Smooth muscle cell (in vitro differentiated cells): Measurements from ENCODE around the gene MTNR1A. TPM values are rescaled to one million over a fixed set of nuclear protein-coding genes. Genes with fewer than 3 reads are reported as not detected.
"Not testable (repeated sequence)": the region's sequence is repeated elsewhere in the genome, so short reads cannot be mapped to it uniquely, and the experiment has no call there.

Experiments
- DNase-seq: peaks from one replicate; lab custom pipeline; 2025; ENCODE audit not compliant: unreplicated experiment; lab: John Stamatoyannopoulos, UW
- H2AFZ ChIP-seq: fragments of 200-600 bp; sonication (generic); 2 replicates; pipeline ENCODE4 v1.6.0; 2016; ENCODE audit warnings: antibody characterized with exemption, low read depth, mild to moderate bottlenecking
- H3F3A ChIP-seq: fragments of 200-600 bp; sonication (generic); 2 replicates; pipeline ENCODE4 v1.6.0; 2017; ENCODE audit warnings: antibody characterized with exemption, low read depth
- H3K27ac ChIP-seq: fragments of 200-600 bp; sonication (generic); 2 replicates; pipeline ENCODE4 v1.5.1; 2016; ENCODE audit warnings: low read depth, mild to moderate bottlenecking
- H3K27me3 ChIP-seq: fragments of 200-600 bp; sonication (generic); 2 replicates; pipeline ENCODE4 v1.6.1; 2016; ENCODE audit warnings: low read depth, mild to moderate bottlenecking
- H3K36me3 ChIP-seq: fragments of 200-600 bp; sonication (generic); 2 replicates; pipeline ENCODE4 v1.5.1; 2016; ENCODE audit warnings: low read depth
- H3K4me1 ChIP-seq: fragments of 200-600 bp; sonication (generic); 2 replicates; pipeline ENCODE4 v1.5.1; 2016; ENCODE audit warnings: low read depth
- H3K4me2 ChIP-seq: fragments of 200-600 bp; sonication (generic); 2 replicates; pipeline ENCODE4 v1.6.0; 2016; ENCODE audit warnings: mild to moderate bottlenecking
- H3K4me3 ChIP-seq: fragments of 200-600 bp; sonication (generic); 2 replicates; pipeline ENCODE4 v1.5.1; 2016; ENCODE audit warnings: mild to moderate bottlenecking
- H3K79me2 ChIP-seq: fragments of 200-600 bp; sonication (generic); 2 replicates; pipeline ENCODE4 v1.6.0; 2016; ENCODE audit warnings: low read depth, mild to moderate bottlenecking
- H3K9ac ChIP-seq: fragments of 200-600 bp; sonication (generic); 2 replicates; pipeline ENCODE4 v1.6.0; 2016; ENCODE audit warnings: low read depth
- H3K9me3 ChIP-seq: fragments of 200-600 bp; sonication (generic); replicated peaks from 2 replicates; pipeline ENCODE4 v1.5.1; 2016; ENCODE audit warnings: low read depth
- H4K20me1 ChIP-seq: fragments of 200-600 bp; sonication (generic); 2 replicates; pipeline ENCODE4 v1.6.0; 2016; ENCODE audit warnings: low read depth
- CTCF ChIP-seq: fragments of 200-600 bp; sonication (generic); IDR thresholded peaks from 2 replicates; pipeline ENCODE4 v1.5.1; 2017; ENCODE audit warnings: borderline replicate concordance, mild to moderate bottlenecking, antibody characterized with exemption; ENCODE audit not compliant: insufficient read depth, poor library complexity, severe bottlenecking
- WGBS: methylation state at CpG from one replicate; pipeline ENCODE4 v1.1.7; 2016; ENCODE audit warnings: low lambda C conversion rate; 5-methylcytosine and 5-hydroxymethylcytosine counted together
- polyA plus RNA-seq: library from polyadenylated mRNA; unstranded; fragments of >200 nt; fragmentation: Nextera tagmentation; extraction: Ambion mirVana; gene quantifications from 2 replicates; pipeline ENCODE4 v1.2.1, GENCODE V29; 2016
- total RNA-seq: library from RNA; depleted of rRNA; stranded (reverse); fragments of >200 nt; gene quantifications from 2 replicates; pipeline ENCODE4 v1.2.3, GENCODE V29; 2014

Gene MTNR1A
- total and polyA plus RNA-seq, 2 experiments from 2014 or later: not detected

GRCh38 chr4:186541801-186542200 is 13.6 kb downstream of the MTNR1A start:
- Histone ChIP-seq H2AFZ (no peak overlapping the region), H3F3A (no peaks in the 10 kb centered on the region), H3K27ac (no peak overlapping the region), H3K4me2 (no peak overlapping the region), H3K9ac (no peak overlapping the region), H3K36me3 (no peaks in the 10 kb centered on the region), H3K4me1 (no peaks in the 10 kb centered on the region), H4K20me1 (no peaks in the 10 kb centered on the region), H3K9me3 (no peaks in the 10 kb centered on the region), H3K4me3 (no peak overlapping the region), H3K27me3 (no peaks in the 10 kb centered on the region), H3K79me2 (no peaks in the 10 kb centered on the region)
- 89% methylated on average over 4 of the region's 4 CpGs for WGBS
- DNase-seq: no peak
- TF ChIP-seq CTCF: no peak

- WGBS: 86% methylated on average over 19 of the region's 19 CpGs
- no peak for DNase-seq
- no peak overlapping the region for H3K27ac ChIP-seq
- H3K4me2 ChIP-seq: no peak overlapping the region
- H3F3A ChIP-seq: no peaks in the 10 kb centered on the region
- no peak for TF ChIP-seq CTCF
- no peaks in the 10 kb centered on the region for H3K79me2 ChIP-seq
- H4K20me1 ChIP-seq: no peaks in the 10 kb centered on the region
- H2AFZ ChIP-seq: no peak overlapping the region
- no peaks in the 10 kb centered on the region for H3K27me3 ChIP-seq
- H3K4me3 ChIP-seq: no peak overlapping the region
- H3K9ac ChIP-seq: no peak overlapping the region
- H3K36me3 ChIP-seq: no peaks in the 10 kb centered on the region
- H3K9me3 ChIP-seq: no peaks in the 10 kb centered on the region
- H3K4me1 ChIP-seq: no peaks in the 10 kb centered on the region
Measured at GRCh38 chr4:186537843-186538521, 17.4 kb downstream of the MTNR1A start.

GRCh38 chr4:186536285-186536684 is 19.1 kb downstream of the MTNR1A start:
- no peaks in the 10 kb centered on the region for H3K9me3 ChIP-seq
- no peaks in the 10 kb centered on the region for H3F3A ChIP-seq
- H3K36me3 ChIP-seq: no peaks in the 10 kb centered on the region
- 87% methylated on average over 9 of the region's 10 CpGs for WGBS
- no peak overlapping the region for H2AFZ ChIP-seq
- H3K9ac ChIP-seq: no peak overlapping the region
- H3K27me3 ChIP-seq: no peaks in the 10 kb centered on the region
- H3K4me2 ChIP-seq: no peak overlapping the region
- no peak for TF ChIP-seq CTCF
- H3K79me2 ChIP-seq: no peaks in the 10 kb centered on the region
- H4K20me1 ChIP-seq: no peaks in the 10 kb centered on the region
- H3K4me1 ChIP-seq: no peaks in the 10 kb centered on the region
- no peak overlapping the region for H3K27ac ChIP-seq
- no peak for DNase-seq
- no peak overlapping the region for H3K4me3 ChIP-seq

GRCh38 chr4:186534056-186534455 is 21.3 kb downstream of the MTNR1A start:
- H3K4me3 ChIP-seq: no peak overlapping the region
- no peaks in the 10 kb centered on the region for H3K9me3 ChIP-seq
- no peaks in the 10 kb centered on the region for H3K27me3 ChIP-seq
- H3K4me1 ChIP-seq: no peaks in the 10 kb centered on the region
- H3K36me3 ChIP-seq: no peaks in the 10 kb centered on the region
- no peak overlapping the region for H2AFZ ChIP-seq
- WGBS: 94% methylated on average over 21 of the region's 21 CpGs
- H4K20me1 ChIP-seq: no peaks in the 10 kb centered on the region
- no peak overlapping the region for H3K27ac ChIP-seq
- no peak overlapping the region for H3K4me2 ChIP-seq
- H3K79me2 ChIP-seq: no peaks in the 10 kb centered on the region
- TF ChIP-seq CTCF: no peak
- H3F3A ChIP-seq: no peaks in the 10 kb centered on the region
- H3K9ac ChIP-seq: no peak overlapping the region
- DNase-seq: no peak

- 88% methylated on average over 3 of the region's 4 CpGs for WGBS
- not testable (repeated sequence) for H3K9ac ChIP-seq
Measured at GRCh38 chr4:186523927-186524326, 31.4 kb downstream of the MTNR1A start.

More at GRCh38 chr4:186523927-186524326, 31.4 kb downstream of the MTNR1A start:
- H3K4me3 ChIP-seq, H4K20me1 ChIP-seq, H3K27ac ChIP-seq, H3K4me2 ChIP-seq, H3K79me2 ChIP-seq, H3K9me3 ChIP-seq, H3K36me3 ChIP-seq, H3K4me1 ChIP-seq, DNase-seq, H3F3A ChIP-seq, H3K27me3 ChIP-seq, H2AFZ ChIP-seq: not testable (repeated sequence)
